Endodermal cell (in vitro differentiated cells): Measurements from ENCODE around the gene BCL2L15. TPM values are rescaled to one million over a fixed set of nuclear protein-coding genes. Genes with fewer than 3 reads are reported as not detected.
A peak's percentile ranks its signal among the peaks of the same experiment; 100 is the strongest.

ENCODE experiments used
- DNase-seq: peaks from one replicate; pipeline ENCODE4 v3.0.0-alpha.2; 2017
- H3K27ac ChIP-seq: 2 replicates; pipeline ENCODE4 v1.5.1; 2013; ENCODE audit warnings: mild to moderate bottlenecking, low read depth, low read length, moderate library complexity
- H3K27me3 ChIP-seq: 2 replicates; pipeline ENCODE4 v1.6.1; 2013; ENCODE audit warnings: mild to moderate bottlenecking, low read length, moderate library complexity; ENCODE audit not compliant: insufficient read depth, control insufficient read depth, poor library complexity, severe bottlenecking
- H3K36me3 ChIP-seq: 2 replicates; pipeline ENCODE4 v1.7.0; 2013; ENCODE audit warnings: mild to moderate bottlenecking, low read length, moderate library complexity; ENCODE audit not compliant: control insufficient read depth, insufficient read depth
- H3K4me1 ChIP-seq: one replicate; pipeline ENCODE4 v1.7.0; 2013; ENCODE audit warnings: low read length; ENCODE audit not compliant: control insufficient read depth, insufficient read depth
- H3K4me3 ChIP-seq: 2 replicates; pipeline ENCODE4 v1.5.1; 2013; ENCODE audit warnings: mild to moderate bottlenecking, low read length, moderate library complexity
- H3K9ac ChIP-seq: 2 replicates; pipeline ENCODE4 v1.6.1; 2013; ENCODE audit warnings: mild to moderate bottlenecking, low read length, moderate library complexity; ENCODE audit not compliant: poor library complexity, severe bottlenecking; ENCODE audit errors: extremely low read depth
- H3K9me3 ChIP-seq: 2 replicates; pipeline ENCODE4 v1.6.1; 2013; ENCODE audit warnings: mild to moderate bottlenecking, low read length, moderate library complexity; ENCODE audit not compliant: control insufficient read depth
- H3K27ac Mint-ChIP-seq: 2 replicates; pipeline ENCODE4 v1.8.0; 2020; ENCODE audit warnings: mixed read lengths
- H3K27me3 Mint-ChIP-seq: 2 replicates; pipeline ENCODE4 v1.8.0; 2021; ENCODE audit warnings: mild to moderate bottlenecking, mixed read lengths; ENCODE audit not compliant: insufficient read depth
- H3K36me3 Mint-ChIP-seq: 2 replicates; pipeline ENCODE4 v1.8.0; 2020; ENCODE audit warnings: low read depth, mixed read lengths
- H3K4me1 Mint-ChIP-seq: 2 replicates; pipeline ENCODE4 v1.8.0; 2020; ENCODE audit warnings: mixed read lengths
- H3K4me3 Mint-ChIP-seq: 2 replicates; pipeline ENCODE4 v1.8.0; 2020; ENCODE audit warnings: mild to moderate bottlenecking, moderate library complexity, mixed read lengths
- H3K9me3 Mint-ChIP-seq: 2 replicates; pipeline ENCODE4 v1.8.0; 2020; ENCODE audit warnings: mild to moderate bottlenecking, mixed read lengths
- WGBS, 2 experiments: methylation state at CpG; one replicate each; pipeline versions ENCODE4 v1.1.5 to v1.1.7; 2013; ENCODE audit warnings: missing lambda C conversion rate in 2 of 2, mixed read lengths in 1 of 2; ENCODE audit not compliant: insufficient coverage in 1 of 2, insufficient read length in 1 of 2; 5-methylcytosine and 5-hydroxymethylcytosine counted together
- total RNA-seq, 2 donors: library from RNA; stranded (reverse); fragmentation: NEBNext Ultra II Directional in 1 of 2; extraction: Animal tissue kit (Norgen Biotek cat#: 25700) in 1 of 2; gene quantifications; 2 replicates in 1 of 2; 3 replicates in 1 of 2; pipeline ENCODE4 v1.2.1, GENCODE V29; 2021
- TF ChIP-seq, protein P1 (sequence below): fragments of 200-600 bp; sonication (generic); conservative IDR thresholded peaks from 2 replicates; pipeline ENCODE4 v1.5.0; 2021; ENCODE audit warnings: antibody characterized with exemption, mild to moderate bottlenecking

The BCL2L15 gene
- total RNA-seq, 2 donors from 2014 or later: 0.73 TPM; not detected in 1

DNA sequence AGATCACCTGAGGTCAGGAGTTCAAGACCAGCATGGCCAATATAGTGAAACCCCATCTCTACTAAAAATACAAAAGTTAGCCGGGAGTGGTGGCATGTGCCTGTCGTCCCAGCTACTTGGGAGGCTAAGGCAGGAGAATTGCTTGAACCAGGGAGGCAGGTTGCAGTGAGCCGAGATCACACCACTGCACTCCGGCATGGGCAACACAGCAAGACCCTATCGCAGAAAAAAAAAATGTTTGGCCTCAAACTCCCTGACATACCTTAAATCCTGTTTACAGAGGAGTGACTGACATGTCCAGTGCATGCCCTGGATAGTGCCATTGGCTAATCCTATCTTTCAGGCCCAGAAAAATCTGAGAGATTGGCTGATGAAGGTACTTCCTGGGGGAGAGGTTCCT is 29.6 kb upstream of the BCL2L15 start:
- TF ChIP-seq, protein P1, sequence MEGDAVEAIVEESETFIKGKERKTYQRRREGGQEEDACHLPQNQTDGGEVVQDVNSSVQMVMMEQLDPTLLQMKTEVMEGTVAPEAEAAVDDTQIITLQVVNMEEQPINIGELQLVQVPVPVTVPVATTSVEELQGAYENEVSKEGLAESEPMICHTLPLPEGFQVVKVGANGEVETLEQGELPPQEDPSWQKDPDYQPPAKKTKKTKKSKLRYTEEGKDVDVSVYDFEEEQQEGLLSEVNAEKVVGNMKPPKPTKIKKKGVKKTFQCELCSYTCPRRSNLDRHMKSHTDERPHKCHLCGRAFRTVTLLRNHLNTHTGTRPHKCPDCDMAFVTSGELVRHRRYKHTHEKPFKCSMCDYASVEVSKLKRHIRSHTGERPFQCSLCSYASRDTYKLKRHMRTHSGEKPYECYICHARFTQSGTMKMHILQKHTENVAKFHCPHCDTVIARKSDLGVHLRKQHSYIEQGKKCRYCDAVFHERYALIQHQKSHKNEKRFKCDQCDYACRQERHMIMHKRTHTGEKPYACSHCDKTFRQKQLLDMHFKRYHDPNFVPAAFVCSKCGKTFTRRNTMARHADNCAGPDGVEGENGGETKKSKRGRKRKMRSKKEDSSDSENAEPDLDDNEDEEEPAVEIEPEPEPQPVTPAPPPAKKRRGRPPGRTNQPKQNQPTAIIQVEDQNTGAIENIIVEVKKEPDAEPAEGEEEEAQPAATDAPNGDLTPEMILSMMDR: no peak
- Mint-ChIP-seq H3K27ac (no peak overlapping the region), H3K4me1 (peaks cover 2% of the 10 kb centered on the region), H3K36me3 (peaks cover 2% of the 10 kb centered on the region), H3K4me3 (no peak overlapping the region), H3K27me3 (peaks cover 6% of the 10 kb centered on the region), H3K9me3 (no peaks in the 10 kb centered on the region)
- Histone ChIP-seq H3K9me3 (no peaks in the 10 kb centered on the region), H3K27ac (no peak overlapping the region), H3K27me3 (peaks cover 5% of the 10 kb centered on the region), H3K4me3 (no peak overlapping the region), H3K4me1 (no peaks in the 10 kb centered on the region), H3K36me3 (peaks cover 18% of the 10 kb centered on the region), H3K9ac (no peak overlapping the region)
- 76 to 94% methylated on average over 4 to 5 of the region's 5 CpGs for WGBS, 2 experiments
- no peak for DNase-seq

DNA sequence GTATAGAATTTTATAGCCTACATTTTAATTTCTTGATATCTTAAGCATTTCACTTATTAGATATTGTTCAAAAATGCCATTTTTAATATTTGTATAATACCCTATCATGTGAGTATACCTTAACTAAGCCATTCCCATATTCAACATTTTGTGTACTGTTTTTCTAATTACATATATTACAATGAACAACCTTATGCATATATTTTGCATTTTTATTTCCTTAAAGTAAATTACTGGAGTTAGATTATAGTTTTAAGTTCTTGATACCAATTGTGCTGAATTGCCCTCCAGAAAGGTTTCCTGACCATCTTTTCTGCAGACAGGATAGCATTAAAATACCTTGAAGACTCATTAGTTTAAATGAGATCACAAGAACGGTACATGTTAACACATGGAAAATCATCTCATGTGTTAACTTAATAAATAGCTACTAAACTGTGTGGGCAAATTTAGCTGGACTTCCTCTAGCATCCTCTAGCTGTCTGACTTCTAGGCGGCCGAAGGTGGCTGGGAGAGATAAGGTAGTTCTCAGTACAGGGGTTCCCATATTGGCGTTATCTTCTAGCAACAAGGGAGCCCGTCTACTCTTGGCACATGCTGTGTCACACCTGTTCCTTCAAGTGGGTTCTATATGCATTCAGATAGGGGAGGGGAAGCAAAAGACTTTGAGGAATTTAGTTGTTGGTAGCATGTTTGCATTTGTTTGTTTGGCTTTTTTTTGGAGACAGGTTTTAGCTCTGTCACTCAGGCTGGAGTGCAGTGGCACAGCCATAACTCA is 26.7 kb upstream of the BCL2L15 start:
- Mint-ChIP-seq H3K9me3 (no peaks in the 10 kb centered on the region), H3K4me1 (peaks cover 2% of the 10 kb centered on the region), H3K4me3 (no peak overlapping the region), H3K27me3 (peaks cover 6% of the 10 kb centered on the region), H3K36me3 (peaks cover 16% of the 10 kb centered on the region), H3K27ac (no peak overlapping the region)
- Histone ChIP-seq H3K4me3 (no peak overlapping the region), H3K36me3 (peaks cover 33% of the 10 kb centered on the region), H3K27ac (no peak overlapping the region), H3K27me3 (no peaks in the 10 kb centered on the region), H3K4me1 (no peaks in the 10 kb centered on the region), H3K9ac (no peak overlapping the region), H3K9me3 (no peaks in the 10 kb centered on the region)
- TF ChIP-seq, protein P1: no peak
- WGBS, 2 experiments: 91 to 100% methylated on average over 3 to 5 of the region's 5 CpGs
- no peak for DNase-seq

DNA sequence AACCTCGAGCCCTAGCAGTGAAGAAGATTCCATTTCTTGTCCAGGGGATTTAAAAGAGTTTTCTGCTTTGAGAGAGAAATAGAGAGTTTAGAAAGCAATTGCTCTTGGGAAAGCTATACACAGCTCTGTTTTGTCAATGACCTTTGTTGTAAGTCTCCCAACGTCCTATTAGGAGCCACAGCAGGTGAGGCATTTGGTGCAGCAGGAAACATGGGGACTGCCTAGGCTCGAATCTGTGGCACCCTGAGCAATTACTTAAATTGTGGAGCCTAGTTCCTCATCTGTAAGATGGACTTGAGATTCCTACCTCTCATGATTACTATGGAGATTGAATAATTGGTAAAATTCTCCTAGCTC is 25.9 kb upstream of the BCL2L15 start:
- no peak for DNase-seq
- Histone ChIP-seq H3K9me3 (no peaks in the 10 kb centered on the region), H3K4me1 (no peaks in the 10 kb centered on the region), H3K4me3 (no peak overlapping the region), H3K36me3 (peaks cover 40% of the 10 kb centered on the region), H3K27ac (no peak overlapping the region), H3K27me3 (no peaks in the 10 kb centered on the region), H3K9ac (no peak overlapping the region)
- Mint-ChIP-seq H3K4me1 (peaks cover 2% of the 10 kb centered on the region), H3K27me3 (peaks cover 3% of the 10 kb centered on the region), H3K36me3 (peaks cover 21% of the 10 kb centered on the region), H3K4me3 (no peak overlapping the region), H3K9me3 (no peaks in the 10 kb centered on the region), H3K27ac (peak overlapping the region; percentile 16)
- TF ChIP-seq, protein P1: no peak
- 86 to 89% methylated on average over 2 to 3 of the region's 3 CpGs for WGBS, 2 experiments
